GM18870 (cell line): ENCODE results near the gene RC3H1.
"Not testable (repeated sequence)": the region's sequence is repeated elsewhere in the genome, so short reads cannot be mapped to it uniquely, and the experiment has no call there.

Source experiments
- ATAC-seq: cut with Tn5 transposase; IDR thresholded peaks from one replicate; pipeline ENCODE4 v1.9.1; 2021; ENCODE audit warnings: moderate library complexity; ENCODE audit not compliant: unreplicated experiment

RC3H1 gene

GRCh38 chr1:173963477-173963876, 58.7 kb downstream of the RC3H1 start:
- ATAC-seq: no peak

GRCh38 chr1:173960625-173961024, 61.5 kb downstream of the RC3H1 start:
- no peak for ATAC-seq

GRCh38 chr1:173954179-173954578, 68.0 kb downstream of the RC3H1 start:
- no peak for ATAC-seq

- no peak for ATAC-seq
Measured at GRCh38 chr1:173948594-173948993, 73.6 kb downstream of the RC3H1 start.

- ATAC-seq: no peak
Measured at GRCh38 chr1:173946380-173946921, 75.7 kb downstream of the RC3H1 start.

GRCh38 chr1:173937062-173937461, 85.1 kb downstream of the RC3H1 start:
- no peak for ATAC-seq

- no peak for ATAC-seq
Measured at GRCh38 chr1:173934440-173934839, 87.7 kb downstream of the RC3H1 start.

GRCh38 chr1:173930541-173930940, 91.6 kb downstream of the RC3H1 start:
- not testable (repeated sequence) for ATAC-seq

- ATAC-seq: no peak
Measured at GRCh38 chr1:173925306-173926242, 96.6 kb downstream of the RC3H1 start.

GRCh38 chr1:173920861-173921260, 101.3 kb downstream of the RC3H1 start:
- no peak for ATAC-seq

- no peak for ATAC-seq
Measured at GRCh38 chr1:173917635-173918493, 104.3 kb downstream of the RC3H1 start.

GRCh38 chr1:173917149-173917548, 105.0 kb downstream of the RC3H1 start, which contains the start of gene SERPINC1:
TSS of gene SERPINC1 (minus strand) at chr1:173917327. CDS start at chr1:173917259, 68 bp downstream.
- no peak for ATAC-seq

GRCh38 chr1:173916667-173917066, 105.5 kb downstream of the RC3H1 start:
- no peak for ATAC-seq

- ATAC-seq: no peak
Measured at GRCh38 chr1:173915596-173915995, 106.6 kb downstream of the RC3H1 start.

GRCh38 chr1:173914366-173914871, 107.7 kb downstream of the RC3H1 start:
- no peak for ATAC-seq

- no peak for ATAC-seq
Measured at GRCh38 chr1:173913111-173913510, 109.0 kb downstream of the RC3H1 start.

- ATAC-seq: no peak
Measured at GRCh38 chr1:173903827-173904531, 118.2 kb downstream of the RC3H1 start.

GRCh38 chr1:173900992-173901391, 121.2 kb downstream of the RC3H1 start:
- no peak for ATAC-seq

- ATAC-seq: no peak
Measured at GRCh38 chr1:173900427-173900826, 121.7 kb downstream of the RC3H1 start.

GRCh38 chr1:173894189-173894588, 128.0 kb downstream of the RC3H1 start:
- no peak for ATAC-seq
